Activated naive CD8-positive, alpha-beta T cell treated with anti-CD3 and anti-CD28 coated beads, Interleukin-2, amount 50 U/mL, for 16 hours (primary cell): ENCODE results near the gene IGF2R.

Source experiments
- DNase-seq: peaks from one replicate; pipeline ENCODE4 v3.0.0-alpha.2; 2020; ENCODE audit warnings: low read depth, low spot score

The IGF2R gene

DNA sequence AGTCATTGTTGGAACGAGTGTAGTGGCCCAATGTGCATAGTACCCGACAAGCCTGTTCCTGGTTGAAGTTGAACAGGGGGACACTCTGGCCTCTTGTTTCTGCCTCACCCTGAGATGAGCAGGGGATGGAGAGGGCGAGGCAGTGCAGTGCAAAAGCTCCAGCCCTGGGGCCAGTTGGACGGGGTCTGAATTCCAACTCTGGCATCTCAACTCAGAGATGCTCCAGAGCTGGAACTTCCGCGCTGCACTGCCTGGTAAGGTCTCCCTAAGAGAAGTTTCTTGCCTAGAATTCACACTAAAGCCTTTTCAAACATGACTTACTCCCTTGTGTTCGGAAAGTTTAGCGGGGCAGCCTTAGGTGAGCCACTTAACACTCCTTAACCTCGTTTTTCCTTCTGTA is 80.5 kb downstream of the IGF2R start:
- DNase-seq: no peak

DNA sequence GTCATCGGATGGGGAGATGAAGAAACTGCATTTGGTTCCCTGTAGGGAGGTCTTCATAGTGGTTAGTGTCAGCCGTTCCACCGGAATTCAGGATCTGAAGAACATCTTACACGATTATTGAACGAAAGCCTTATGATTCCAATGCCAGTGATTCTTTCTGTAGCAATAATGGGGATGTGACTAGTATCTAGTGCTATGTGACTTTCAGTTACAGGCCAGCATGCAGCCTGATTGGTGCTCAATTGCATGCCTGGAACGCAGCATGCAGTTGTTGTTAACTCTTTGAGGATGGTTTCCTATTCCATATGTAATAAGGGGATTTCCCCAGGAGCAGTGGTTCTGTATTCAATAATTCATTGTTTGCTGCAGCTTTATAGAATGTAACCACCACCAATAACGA is 81.1 kb downstream of the IGF2R start:
- DNase-seq: no peak

DNA sequence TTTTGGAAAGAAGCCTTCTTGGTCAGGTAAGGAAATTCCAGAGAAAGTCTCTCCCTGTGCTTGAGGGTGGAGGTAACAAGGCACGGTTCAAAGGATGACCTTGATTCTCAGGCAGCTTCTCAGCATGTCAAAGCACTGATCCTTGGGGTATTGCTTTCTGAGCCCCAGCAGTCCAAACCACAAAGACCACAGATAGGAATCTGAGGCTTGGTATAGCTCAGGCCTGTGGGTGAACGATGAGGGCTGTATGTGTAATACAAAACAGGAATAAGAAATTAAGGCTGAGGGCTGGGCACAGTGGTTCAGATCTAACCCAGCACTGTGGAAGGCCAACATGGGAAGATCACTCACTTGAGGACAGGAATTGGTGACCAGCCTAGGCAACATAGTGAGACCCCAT is 82.5 kb downstream of the IGF2R start:
- DNase-seq: no peak

DNA sequence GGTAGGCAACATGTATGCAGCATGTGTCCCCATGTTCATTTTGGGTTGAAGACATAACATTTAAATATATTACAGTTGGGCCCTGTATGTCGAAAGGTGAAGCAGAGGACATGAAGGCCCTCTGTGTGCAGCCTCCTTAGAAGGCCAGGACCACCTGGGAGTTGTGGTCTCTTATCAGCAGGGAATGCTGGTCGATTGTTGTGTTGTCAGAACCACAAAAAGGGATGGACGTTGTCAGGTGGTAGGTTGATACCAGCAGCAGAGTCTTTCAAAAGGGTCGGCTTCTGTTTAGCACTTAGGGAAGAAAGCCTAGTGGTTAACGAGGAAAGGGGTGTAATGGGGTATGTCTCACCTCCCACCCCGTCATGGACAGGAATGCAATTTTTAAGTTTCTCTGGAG is 85.4 kb downstream of the IGF2R start:
- no peak for DNase-seq

DNA sequence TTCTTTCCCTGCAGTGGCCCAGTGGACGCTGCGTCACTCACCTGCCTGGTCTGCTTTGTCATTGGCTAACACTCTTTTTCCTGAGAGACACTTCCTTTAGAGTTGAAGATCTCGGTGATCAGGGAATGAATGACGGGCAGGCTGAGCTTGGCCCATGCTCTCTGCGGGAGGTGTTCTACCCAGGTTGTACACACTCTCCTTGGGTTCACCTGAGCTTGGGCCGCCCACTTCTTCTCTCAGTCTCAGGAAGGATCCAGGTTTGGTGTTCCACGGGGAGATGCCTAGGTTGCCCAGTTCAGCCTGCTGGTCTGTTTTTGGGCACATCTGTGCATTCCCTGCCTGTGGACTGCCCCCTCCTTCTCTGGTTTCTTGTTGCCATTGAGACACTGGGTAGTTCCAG is 86.0 kb downstream of the IGF2R start:
- no peak for DNase-seq

DNA sequence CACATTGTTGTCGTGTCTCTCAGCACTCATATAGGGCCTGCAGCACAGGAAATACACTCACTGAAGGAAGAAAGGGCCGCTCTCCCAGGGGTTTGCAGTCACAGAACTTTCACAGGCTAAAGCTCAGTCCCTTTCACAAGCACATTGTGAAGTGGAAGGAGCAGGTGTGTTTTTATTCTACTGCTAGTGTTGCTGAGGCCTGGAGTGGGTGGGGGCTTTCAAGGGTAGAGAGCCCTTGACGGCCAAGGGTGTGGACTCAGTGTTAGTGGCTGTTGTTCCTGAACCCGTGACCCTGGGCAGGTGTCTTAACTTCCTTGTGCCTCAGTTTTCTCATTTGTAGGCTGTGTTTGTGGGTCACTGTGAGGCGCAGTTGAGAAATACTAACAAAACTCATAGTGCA is 86.5 kb downstream of the IGF2R start:
- DNase-seq: no peak

DNA sequence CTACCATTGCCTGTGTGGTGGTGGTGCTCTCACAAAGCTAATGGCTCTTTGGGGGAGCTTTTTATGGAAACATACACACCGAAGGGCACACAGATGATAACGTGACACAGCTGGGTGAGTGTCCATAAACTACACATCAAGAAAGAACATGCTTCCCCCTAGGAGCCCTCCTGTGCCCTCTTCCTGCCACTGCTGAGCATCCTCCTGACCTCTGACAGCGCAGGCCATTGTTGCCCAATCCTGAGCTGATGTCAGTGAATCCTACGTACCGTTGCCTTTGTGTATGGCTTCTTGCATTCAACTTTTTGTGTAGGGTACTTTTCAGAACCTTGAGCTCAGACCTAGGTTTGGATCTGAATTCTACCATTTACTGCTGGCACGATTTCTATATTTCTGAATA is 86.9 kb downstream of the IGF2R start:
- no peak for DNase-seq

DNA sequence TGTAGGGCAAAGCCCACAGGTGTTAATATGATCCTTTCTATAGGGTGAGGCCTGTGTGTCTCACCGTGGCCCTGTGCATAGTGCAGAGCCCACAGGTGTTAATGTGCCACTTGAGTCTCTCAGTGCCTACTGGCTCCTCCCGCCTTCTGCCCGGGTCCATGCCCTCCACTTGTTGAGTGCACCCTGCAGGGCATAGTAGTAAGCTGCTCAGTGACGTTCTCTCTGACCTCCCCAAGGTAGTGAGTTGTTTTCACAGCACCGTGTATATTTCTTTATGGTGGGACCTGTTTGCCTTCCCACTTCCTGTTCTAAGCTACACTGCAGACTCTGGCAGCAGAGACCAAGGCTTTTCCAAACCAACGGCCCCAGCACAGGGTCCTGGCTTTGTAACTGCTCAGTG is 88.2 kb downstream of the IGF2R start:
- DNase-seq: no peak

DNA sequence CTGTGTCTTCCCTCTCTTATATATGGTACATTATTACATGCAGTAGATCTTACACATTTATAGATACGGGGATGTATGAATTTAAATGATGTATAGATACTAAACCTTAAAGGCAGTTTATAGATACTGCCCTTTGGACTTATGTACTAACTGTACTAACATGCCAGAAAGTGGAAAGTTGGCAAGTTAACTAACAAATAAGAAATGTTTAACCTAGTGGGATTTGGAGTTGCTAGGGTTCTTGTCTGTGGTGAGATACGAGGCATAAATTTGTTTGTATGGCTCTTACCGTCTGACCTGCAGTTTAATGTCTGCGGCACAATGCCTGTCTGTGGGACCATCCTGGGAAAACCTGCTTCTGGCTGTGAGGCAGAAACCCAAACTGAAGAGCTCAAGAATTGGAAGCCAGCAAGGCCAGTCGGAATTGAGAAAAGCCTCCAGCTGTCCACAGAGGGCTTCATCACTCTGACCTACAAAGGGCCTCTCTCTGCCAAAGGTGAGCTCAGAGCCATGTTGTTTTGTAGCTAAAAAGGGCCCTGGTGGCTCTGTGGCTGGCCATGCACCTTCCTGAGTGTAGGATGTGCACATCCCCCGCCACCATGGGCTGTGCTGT is 89.8 kb downstream of the IGF2R start:
- no peak for DNase-seq

DNA sequence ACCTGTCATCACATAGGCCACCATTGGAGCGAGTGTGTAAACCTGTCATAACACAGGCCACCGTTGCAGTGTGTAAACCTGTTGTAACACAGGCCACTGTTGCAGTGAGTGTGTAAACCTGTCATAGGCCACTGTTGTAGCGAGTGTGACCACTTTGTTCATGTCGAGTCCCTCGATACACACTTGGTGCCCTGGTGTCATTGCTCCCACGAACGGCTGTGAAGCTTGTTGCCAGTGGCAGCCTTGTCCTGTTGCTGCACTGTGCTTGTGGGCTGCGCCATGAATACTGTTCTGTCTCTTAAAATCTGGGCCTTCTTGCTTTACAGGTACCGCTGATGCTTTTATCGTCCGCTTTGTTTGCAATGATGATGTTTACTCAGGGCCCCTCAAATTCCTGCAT is 91.3 kb downstream of the IGF2R start:
- DNase-seq: no peak

DNA sequence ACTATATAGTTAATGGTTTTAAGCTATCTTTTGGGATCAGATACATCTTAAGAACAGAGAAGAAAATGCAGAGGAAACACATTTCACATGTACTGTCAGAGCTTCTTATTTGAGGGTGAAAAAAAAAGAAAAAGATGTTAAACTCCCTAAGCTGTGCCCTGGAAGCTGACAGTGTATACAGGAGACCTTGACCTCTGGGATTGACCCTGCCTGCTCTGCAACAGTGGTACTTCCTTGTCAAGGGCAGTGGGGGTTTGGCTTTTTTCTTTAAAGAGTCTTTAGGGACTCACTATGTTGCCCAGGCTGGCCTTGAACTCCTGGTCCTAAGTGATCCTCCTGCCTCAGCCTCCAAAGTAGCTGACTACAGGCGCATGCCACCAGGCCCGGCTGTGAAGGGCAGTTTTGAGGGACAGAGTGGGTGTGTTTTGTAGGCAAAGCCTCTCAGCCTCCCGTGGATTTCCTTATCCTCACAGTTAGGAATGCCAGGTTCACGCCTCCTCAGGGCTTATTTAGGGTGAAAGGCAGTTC is 92.1 kb downstream of the IGF2R start:
- DNase-seq: no peak

DNA sequence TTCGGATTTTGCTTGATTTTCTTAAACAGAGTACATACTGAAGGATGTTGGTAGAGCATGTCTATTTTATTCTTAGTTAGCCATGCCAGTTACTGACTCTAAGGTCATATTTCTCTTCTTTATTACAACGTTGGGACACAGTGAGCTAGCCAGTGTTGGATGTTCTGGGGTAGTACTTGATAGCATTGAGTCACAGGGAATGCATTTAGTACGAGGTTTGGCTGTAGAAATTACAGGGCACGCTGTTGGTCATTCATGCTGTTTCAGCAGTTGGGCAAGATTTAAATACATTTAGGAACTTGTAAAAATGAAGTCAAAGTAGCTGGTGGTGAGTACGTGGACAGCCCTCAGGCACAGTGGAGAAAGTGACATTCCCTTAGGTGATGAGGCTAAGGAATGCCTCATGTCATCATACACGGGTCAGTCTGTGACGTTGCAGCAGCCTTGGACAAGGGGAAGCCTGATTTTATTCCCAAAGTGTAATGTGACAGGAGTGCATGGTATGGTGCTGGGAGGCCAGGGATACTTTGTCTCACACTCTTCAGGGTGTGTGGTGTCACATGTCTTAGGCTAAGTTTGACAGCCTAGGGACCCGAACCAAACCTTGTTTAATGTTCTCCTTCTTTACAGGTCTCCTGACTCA is 95.0 kb downstream of the IGF2R start:
- DNase-seq: no peak

DNA sequence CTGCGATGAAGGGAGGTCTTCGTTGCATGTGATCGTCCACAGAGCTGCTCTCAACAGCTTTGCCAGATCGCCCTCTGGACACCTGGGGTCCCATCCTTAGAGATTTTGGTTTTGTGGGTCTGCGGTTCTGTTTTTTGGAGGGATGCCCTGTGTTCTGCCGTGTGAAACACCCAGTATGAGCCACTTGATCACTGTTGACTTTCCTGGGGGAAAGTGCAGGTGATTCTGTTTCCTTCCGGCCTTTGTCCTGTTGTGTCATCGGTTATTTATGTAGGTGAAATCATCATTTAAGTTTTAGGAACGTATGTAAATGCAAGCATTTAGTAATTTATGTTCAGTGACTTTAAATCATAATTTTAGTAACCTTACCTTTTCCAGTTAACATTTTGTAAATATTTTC is 96.3 kb downstream of the IGF2R start:
- no peak for DNase-seq

DNA sequence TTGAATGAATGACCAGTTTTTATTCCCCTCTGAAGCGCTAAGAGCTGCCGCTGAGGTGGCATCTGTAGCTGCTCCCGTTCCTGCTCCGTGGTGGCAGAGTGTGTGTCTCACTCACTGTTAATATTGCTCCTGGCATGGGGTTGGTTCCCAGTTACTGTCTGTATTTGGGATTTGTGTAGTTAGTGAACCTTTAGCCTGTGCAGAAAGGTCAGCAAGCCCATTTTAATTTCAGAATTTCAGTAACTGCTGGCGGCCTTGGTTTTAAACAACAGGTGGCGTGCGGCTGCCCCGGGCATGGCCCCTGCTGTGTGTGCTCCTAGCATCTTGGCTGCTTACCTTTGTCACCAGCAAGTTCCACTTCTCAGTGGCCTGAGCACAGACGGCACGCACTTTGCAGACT is 98.7 kb downstream of the IGF2R start:
- DNase-seq: no peak

DNA sequence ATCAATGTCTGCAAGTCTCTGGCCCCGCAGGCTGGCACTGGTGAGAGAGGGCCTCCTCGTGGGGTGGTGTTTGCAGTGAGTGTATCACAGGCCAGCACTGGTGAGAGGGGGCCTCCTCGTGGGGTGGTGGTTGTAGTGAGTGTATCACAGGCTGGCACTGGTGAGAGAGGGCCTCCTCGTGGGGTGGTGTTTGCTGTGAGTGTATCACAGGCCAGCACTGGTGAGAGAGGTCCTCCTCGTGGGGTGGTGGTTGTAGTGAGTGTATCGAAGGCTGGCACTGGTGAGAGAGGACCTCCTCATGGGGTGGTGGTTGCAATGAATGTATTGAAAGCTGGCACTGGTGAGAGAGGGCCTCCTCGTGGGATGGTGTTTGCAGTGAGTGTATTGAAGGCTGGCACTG is 99.5 kb downstream of the IGF2R start:
- no peak for DNase-seq

DNA sequence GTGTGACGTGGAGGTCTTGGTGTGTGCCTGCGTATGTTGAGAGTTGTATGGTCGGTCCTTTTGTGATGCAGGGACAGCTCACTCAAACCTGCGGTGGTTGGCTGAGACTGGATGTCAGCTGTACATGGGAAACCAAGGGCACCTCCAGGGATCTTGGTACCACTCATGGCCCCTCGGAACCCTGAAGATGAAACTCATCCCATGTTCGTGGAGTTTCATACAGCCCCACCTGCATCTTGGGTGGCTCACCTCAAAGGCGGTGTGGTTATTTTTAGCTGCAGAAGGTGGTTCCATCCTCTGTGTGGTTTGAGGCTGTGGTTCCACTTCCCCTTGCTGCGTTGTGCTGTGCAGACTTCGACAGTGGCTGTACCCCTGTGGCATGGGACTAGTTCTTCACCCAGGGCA is 100.2 kb downstream of the IGF2R start:
- DNase-seq: no peak

DNA sequence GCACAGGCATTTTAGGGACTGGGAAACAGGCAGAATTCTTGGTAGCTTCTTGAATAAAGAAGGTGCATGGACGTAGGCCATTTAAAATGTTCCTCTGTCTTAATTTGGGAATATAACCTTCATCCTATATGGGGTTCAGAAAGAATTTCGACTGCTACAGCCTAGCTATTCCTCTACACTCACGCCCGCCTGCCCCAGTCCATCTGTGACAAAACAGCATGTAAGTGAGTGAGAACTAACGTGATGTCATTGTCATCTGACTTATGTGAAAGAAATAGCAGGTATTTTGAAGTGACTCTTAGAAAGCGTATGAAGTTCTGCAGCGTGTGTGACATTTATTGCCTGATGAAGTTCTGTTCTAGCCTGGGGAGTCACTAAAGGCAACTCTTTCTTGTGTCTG is 100.6 kb downstream of the IGF2R start:
- DNase-seq: no peak

DNA sequence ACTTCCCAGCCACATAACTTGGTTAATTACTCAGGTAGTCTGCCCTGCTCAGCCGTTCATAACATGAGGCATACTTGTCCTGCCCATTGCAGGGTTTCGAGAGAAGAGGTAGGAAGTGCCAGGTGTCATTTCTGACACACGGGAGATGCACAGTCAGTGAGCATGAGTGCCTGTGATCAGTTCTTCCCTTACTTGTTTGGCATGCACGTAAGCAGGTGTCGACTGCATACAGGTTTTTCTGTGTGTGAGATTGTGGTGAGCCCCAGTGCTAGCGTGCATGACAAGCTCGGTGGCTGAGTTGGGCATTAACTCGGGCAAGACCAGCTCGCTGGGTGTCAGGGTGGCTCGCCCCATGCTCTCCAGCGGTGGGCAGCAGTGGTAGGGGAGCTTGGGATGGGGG is 101.5 kb downstream of the IGF2R start:
- no peak for DNase-seq

DNA sequence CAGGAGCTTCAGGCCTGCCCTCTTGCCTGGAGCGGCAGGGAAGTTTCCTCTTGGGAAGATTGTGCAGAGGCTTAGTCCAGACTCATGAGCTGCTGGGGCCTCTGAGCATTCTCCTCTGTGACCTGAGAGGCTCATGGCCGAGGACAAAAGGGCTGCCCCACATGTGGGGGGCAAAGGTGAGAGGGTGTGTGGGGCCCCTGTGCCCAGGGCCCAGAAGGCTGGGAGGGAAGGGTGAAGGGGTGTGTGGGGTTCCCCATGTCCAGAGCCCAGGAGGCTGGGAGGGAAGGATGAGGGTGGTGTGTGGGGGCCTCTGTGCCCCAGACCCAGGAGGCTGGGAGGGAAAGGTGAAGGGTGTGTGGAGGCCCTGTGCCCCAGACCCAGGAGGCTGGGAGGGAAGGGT is 101.9 kb downstream of the IGF2R start:
- no peak for DNase-seq

DNA sequence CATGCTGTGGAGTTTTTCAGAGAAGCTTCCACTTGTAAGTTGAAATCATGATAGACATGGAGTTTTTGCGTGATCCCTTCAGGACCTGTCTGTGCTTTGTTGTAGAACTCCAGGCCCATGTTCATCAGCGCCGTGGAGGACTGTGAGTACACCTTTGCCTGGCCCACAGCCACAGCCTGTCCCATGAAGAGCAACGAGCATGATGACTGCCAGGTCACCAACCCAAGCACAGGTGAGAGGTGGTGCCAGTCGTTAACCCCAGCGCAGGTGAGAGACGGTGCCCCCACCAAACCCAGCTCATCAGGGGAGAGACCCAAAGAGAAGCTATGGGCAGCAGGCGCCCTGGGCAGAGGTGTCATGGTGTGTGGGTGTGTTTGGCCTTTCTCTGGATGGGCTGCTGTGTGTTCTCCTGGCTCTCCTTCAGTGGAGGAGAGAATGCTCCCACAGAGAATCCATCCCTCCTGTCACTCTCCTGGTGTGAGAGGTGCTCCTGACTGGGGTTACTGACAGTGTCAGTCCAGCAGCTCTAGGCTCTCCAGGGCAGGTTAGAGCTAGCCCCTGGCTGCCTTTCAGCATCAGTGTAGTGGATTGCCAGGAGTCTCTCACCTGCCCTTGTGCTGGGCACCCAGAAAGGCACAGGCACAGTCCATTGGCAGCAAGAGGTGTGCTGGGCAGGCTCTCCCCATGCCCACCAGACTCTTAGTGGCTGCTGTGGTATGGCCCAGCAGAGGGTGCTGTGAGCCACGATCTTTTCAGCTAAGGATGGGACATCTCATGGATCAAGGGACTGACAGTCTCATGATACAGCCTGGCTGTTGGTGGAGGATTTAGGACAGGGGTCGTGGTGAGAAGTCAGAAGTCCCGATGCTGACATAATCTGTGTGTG is 103.2 kb downstream of the IGF2R start:
- no peak for DNase-seq

DNA sequence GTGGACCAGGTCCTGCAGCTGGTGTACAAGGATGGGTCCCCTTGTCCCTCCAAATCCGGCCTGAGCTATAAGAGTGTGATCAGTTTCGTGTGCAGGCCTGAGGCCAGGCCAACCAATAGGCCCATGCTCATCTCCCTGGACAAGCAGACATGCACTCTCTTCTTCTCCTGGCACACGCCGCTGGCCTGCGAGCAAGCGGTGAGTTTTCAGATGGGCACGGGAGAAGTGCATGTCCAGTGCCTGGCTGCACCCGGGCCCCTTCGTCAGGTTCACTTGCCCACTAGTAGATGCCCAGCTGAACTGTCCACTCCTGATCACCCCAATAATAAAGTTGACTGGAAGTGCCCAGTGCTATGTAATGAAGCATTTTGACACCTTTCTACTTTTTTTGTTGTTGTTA is 104.4 kb downstream of the IGF2R start:
- DNase-seq: no peak

DNA sequence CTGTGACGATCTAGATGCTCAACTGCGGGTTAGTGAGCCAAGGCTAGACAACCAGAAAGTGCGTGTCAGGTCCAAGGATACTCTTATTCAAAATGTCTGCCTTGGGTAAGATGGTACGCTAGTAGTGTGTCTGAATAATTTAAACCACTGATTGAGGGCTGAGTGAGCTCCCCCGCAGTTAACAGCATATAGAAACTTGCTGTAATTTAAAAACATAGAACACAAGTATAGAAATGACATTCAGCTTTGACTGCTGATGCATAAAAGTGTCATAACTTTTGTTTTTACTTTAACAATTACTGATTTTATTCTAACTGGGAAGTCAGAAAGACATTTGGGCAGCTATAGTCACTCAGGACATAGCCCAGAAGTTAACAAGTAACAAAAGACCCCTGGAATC is 107.1 kb downstream of the IGF2R start:
- DNase-seq: no peak

DNA sequence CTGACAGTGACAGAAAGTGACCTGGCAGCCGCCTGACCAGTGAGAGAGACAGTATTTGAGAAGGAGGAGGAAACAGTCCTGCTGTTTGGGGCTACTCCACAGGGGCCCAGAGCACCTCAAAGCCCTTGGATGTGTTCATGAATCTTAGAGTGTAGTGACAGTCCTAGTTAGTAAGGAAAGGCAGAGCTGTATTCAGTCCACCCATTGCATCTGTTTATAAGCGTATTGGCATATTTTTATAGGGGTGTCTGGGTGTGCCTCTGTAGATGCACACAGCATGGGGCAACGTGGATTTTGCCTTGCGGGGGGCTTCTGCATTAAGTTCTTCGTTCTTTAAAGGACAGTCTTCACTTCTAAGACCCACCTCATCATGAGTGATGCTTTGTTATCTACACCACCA is 108.1 kb downstream of the IGF2R start:
- no peak for DNase-seq
